ENCODE measurements around the gene DGKG.

DNA sequence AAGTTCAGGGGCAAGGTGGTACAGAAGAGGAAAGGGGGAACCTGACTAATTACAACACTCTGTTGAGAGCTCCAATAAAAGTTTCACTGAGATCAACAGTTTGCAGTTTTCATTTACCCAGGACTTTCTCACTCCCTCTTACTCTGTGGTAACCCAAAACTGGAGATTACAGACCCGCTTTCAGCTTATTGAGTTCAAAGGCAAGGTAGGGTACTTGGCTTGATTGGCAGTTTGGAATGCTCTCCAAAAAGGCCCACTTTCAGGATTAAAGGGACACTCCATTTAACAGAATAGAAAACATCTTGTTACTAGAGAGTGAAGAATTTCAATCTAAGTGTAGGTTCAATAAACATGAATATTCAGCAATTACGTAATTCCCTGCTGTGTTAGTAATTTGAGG is 135.6 kb downstream of the DGKG start:
- TF ChIP-seq, protein P1, sequence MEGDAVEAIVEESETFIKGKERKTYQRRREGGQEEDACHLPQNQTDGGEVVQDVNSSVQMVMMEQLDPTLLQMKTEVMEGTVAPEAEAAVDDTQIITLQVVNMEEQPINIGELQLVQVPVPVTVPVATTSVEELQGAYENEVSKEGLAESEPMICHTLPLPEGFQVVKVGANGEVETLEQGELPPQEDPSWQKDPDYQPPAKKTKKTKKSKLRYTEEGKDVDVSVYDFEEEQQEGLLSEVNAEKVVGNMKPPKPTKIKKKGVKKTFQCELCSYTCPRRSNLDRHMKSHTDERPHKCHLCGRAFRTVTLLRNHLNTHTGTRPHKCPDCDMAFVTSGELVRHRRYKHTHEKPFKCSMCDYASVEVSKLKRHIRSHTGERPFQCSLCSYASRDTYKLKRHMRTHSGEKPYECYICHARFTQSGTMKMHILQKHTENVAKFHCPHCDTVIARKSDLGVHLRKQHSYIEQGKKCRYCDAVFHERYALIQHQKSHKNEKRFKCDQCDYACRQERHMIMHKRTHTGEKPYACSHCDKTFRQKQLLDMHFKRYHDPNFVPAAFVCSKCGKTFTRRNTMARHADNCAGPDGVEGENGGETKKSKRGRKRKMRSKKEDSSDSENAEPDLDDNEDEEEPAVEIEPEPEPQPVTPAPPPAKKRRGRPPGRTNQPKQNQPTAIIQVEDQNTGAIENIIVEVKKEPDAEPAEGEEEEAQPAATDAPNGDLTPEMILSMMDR (IDR thresholded peaks at IDR 0.05) = no peak
- no peak for TF ChIP-seq POLR2A (IDR thresholded peaks at IDR 0.05)

All from right lobe of liver (tissue), 4 donors.